Dedifferentiated amniotic fluid mesenchymal stem cell (primary cell): ENCODE data around the gene CYP27C1.
"Not testable (repeated sequence)": the region's sequence is repeated elsewhere in the genome, so short reads cannot be mapped to it uniquely, and the experiment has no call there.

Experiments
- DNase-seq: peaks from one replicate; pipeline ENCODE4 v3.0.0-alpha.2; 2016; ENCODE audit errors: extremely low spot score

The CYP27C1 gene, protein sequence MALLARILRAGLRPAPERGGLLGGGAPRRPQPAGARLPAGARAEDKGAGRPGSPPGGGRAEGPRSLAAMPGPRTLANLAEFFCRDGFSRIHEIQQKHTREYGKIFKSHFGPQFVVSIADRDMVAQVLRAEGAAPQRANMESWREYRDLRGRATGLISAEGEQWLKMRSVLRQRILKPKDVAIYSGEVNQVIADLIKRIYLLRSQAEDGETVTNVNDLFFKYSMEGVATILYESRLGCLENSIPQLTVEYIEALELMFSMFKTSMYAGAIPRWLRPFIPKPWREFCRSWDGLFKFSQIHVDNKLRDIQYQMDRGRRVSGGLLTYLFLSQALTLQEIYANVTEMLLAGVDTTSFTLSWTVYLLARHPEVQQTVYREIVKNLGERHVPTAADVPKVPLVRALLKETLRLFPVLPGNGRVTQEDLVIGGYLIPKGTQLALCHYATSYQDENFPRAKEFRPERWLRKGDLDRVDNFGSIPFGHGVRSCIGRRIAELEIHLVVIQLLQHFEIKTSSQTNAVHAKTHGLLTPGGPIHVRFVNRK

DNA sequence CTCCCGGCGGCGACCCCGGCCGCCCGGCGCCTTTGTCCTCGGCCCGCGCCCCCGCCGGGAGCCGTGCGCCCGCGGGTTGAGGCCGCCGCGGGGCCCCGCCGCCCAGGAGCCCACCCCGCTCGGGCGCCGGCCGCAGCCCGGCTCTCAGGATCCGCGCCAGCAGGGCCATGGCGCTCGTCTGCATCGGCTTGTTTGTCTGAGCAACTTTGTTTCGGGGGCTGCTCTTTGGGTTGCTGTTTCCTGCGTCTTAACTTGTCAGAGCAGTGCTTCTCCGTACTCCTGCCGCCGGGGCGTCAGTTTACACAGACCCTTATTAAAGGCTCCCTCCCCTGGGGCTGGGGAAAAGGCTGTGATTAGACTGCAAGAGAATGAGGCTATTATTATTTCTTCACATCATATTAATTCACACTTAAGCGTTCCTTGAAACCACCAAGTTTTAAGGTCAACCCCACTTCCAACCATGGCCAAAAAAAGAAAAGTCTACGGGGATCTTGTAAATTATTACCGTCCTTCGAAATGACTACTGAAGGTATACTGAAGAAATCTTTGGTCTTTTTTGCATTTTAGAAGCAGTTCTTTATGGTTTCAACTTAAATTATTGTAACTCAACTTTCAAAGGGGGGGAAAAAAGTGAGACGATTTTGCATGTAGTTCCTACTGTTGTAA is at the start of gene CYP27C1:
CYP27C1 (minus strand) TSS at position 198 of the 666 bp plus-strand sequence; CDS start at position 169, 29 bp downstream.
- DNase-seq: no peak

DNA sequence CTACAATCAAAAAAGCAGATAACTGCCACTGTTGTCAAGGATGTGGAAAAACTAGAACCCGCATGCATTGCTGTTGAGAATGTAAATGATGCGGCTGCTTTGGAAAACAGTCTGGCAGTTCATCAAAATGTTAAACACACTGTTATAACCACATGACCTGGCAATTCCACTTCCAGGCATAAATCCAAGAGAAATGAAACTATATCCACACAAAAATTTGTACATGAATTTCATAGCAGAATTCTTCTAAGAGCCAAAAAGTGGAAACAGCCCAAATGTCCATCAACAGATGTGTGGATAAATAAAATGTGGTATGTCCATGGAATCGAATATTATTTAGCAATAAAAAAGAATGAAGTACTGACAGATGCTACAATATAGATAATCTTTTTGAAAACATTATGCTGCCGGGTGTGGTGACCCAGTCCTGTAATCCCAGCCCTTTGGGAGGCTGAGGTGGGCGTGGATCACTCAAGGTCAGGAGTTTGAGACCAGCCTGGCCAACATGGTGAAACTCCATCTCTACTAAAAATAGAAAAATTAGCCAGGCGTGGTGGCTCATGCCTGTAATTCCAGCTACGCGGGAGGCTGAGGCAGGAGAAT is 41.8 kb upstream of the CYP27C1 start:
- DNase-seq: peak; percentile 82

DNA sequence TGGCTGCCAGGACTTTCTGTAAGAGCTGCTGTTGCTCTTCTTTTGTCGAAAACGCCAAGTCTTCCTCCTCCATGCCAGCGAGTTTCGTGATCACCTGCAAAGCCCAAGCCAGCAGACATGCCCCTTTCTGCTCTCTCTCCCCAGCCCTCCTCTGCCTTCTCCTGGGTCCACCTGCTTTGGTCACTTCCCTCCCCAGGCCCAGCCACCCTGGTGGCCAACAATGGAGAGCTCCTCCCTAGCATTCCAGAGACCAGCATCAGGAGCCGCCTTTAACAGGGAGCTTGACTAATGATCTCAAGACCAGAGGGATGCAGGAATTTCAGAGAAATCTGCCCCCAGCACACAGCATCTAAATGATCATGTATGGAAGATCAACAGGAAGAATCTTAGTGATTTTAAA is 39.3 kb upstream of the CYP27C1 start:
- no peak for DNase-seq

DNA sequence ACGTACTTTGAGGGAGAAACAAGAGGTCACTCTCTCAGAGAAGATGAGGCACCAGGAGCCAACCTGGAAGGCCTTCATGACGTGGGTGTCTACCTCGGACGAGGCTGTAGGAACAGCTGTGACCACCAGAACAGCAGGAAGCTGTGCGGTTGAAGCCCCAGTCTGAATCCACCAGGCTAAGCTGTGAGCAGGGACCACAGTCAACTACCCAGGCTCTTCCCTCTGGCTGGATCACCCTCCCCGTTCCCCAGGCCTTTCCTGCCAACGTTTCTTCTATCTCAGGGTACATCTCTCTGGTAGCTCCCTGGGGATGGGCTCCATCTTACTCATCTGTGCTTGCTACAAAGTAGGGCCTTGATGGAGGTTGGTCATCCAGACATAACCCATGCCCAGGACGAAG is 36.8 kb upstream of the CYP27C1 start:
- DNase-seq: no peak

DNA sequence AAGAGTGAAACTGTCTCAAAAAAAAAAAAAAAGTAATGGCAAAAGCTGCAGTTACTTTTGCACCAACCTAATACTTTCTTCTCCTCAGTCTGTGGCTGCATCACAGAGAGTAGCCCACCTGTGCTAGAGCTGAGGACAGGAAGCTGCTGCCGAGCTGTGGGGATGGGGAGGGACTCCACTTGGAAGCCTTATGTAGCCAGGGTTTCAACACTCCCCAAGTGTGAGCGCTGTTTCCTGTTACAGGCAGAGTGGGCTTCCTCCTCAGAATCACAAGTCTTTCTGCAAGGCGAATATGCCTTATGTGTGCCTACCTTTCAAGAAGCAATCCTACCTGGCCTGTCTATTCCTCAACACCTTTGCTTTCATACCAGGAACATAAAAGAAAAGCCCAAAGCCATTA is 36.3 kb upstream of the CYP27C1 start:
- no peak for DNase-seq

DNA sequence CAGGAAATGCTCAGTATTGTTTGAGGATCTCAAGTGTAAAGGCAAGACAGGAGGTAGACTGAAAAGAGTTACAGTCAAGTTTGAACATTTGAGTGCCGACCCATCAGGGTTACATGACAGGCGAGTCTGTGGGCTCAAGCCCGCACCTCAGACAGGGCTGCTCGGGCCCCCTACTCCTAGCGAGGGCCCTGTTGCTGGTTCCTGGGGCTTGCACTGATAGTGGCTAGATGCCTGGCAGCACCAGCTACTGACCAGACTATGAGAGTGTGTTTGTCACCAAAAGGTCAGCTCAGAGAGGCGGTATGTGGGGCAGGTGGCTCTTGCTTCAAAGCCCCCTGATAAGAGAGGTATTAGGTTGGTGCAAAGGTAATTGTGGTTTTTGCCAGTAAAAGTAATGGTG is 35.6 kb upstream of the CYP27C1 start:
- no peak for DNase-seq

DNA sequence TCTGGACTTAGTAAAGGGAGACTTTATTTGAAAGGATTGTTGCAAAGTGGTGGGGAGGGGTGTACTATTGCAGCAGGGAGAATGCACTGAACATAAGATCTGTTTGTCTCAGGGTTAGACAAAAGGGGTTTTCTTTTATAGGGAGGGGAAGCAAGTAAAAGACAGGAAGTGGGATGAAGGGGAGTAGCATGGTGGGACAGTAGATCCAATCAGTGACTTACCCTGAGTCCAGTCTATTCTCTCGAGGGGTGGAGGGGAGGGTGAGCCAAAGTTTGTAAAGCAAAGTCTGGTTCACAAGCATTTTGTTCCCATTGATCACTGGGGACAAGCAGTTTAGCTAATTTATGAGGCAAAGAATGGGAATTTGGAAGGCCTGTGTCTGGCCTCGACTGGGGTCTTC is 35.0 kb upstream of the CYP27C1 start:
- DNase-seq: no peak

DNA sequence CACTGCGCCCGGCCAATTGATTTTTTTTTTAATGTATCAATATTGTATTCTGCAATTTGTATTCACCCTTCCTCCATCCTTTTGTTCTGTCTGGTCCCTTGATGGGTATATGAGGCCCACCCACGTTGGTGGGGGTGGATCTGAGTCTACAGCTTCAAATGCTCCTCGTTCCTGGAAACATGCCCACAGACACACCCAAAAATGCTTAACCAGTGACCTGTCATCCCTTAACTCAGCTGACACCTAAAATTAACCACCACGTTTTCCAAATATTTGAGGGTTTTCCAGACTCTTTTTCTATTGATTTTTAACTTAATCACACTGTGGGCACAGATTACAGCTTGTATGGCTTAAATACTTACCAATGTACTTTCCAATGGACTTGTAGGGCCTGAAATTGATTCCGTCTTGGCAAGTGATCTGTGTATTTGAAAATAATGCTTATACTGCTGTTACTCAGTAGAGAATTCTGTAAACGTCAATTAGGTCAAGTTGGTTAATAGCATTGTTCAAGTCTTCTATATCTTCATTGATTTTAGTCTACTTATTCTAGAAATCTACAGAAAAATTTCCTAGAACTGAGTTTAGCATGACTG is 34.4 kb upstream of the CYP27C1 start:
- no peak for DNase-seq

DNA sequence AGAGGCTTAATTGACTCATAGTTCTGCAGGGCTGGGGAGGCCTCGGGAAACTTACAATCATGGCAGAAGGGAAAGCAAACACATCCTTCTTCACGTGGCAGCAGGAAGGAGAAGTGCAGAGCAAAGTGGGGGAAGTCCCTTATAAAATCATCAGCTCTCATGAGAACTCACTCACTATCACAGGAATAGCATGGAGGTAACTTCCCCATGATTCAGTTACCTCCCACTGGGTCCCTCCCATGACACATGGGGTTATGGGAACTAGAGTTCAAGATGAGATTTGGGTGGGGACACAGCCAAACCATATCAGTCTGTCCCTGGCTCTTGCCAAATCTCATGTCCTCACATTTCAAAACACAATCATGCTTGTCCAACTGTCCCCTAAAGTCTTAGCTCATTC is 21.1 kb upstream of the CYP27C1 start:
- DNase-seq: not testable (repeated sequence)

DNA sequence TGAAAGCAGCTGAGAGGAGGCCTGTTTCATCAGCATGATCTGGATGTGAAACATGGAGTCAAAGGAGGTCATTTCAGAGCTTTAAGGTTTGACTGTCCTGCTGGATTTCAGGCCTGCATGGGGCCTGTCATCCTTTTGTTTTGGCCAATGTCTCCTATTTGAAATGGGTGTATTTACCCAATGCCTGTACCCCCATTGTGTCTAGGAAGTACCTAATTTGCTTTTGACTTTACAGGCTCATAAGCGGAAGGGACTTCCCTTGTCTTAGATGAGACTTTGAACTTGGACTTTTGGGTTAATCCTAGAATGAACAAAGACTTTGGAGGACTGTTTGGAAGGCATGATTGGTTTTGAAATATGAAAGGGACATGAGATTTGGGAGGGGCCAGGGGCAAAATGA is 19.3 kb upstream of the CYP27C1 start:
- no peak for DNase-seq

DNA sequence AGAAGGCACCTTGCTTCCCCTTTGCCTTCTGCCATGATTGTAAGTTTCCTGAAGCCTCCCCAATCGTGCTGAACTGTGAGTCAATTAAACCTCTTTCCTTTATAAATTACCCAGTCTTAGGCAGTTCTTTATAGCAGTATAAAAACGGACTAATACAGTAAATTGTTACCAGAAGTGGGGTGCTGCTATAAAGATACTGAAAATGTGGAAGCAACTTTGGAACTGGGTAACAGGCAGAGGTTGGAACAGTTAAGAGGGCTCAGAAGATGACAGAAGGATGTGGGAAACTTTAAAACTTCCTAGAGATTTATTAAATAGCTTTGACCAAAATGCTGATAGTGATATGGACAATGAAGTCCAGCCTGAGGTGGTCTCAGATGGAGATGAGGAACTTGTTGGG is 17.7 kb upstream of the CYP27C1 start:
- DNase-seq: not testable (repeated sequence)

DNA sequence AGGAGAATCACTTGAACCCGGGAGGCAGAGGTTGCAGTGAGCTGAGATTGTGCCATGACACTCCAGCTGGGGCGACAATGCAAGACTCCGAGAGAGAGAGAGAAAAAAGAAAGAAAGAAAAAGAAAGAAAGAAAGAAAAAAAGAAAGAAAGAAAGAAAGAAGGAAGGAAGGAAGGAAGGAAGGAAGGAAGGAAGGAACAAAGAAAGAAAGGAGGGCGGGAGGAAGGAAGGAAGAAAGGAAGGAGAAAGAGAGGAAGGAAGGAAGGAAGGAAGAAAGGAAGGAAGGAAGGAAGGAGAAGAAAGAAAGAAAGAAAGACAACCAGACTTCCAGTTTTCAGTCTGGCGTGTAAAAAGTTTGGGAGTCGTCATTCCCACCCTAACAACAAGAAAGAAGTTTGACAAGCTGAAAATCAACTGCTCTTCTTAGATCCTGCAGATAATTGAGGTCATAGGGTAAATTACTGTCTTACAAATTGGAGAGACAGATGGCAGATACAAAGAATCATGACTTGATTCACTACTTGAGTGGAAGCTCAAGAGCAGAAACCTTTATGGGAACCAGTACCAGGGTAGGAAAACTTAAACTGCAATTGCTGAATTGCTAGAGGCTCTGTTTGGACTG is 15.1 kb upstream of the CYP27C1 start:
- DNase-seq: no peak

DNA sequence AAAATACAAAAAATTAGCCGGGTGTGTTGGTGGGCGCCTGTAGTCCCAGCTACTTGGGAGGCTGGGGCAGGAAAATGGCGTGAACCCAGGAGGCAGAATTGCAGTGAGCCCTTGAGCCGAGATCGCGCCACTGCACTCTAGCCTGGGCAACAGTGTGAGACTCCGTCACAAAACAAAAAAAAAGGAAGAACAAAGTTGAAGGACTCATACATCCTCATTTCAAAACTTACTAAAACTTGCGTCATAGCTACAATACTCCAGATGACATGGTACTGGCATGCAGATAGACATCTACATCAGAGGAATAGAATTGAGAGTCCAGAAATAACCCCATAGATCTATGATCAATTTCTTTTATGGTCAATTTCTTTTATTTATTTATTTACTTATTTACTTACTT is 13.6 kb upstream of the CYP27C1 start:
- no peak for DNase-seq

DNA sequence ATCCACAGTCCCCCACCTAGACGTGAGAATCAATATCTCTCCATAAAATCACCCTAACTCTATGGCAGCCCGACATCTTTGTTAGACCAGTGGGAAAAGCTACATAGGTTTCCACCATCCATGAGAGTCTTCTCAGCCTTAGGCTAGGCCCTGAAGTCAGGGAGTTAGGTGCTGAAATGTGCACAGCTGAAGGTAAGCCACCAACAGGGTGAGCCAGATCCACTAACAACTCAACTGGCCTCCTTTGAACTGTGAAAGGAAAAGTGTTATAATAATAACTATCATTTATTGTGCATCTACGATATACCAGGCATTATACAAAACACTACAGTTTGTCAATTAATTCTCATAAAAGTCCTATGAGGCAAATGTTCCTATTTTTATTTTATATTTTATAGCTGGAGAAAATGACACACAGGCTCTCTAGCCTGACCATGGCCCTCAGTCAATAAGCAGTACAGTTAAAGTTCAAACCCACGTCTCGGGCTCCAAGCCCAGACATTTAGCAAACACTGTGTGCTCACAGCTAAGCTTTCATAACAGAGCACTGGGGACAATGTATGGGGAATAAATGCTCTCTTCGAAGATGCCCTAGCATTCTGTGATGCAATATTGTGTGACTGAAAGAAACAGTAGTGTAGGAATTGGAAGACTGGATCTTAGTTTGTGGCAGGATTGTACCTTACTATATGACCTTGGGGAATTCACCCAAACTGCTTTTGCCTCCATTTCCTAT is 11.2 kb upstream of the CYP27C1 start:
- DNase-seq: no peak

DNA sequence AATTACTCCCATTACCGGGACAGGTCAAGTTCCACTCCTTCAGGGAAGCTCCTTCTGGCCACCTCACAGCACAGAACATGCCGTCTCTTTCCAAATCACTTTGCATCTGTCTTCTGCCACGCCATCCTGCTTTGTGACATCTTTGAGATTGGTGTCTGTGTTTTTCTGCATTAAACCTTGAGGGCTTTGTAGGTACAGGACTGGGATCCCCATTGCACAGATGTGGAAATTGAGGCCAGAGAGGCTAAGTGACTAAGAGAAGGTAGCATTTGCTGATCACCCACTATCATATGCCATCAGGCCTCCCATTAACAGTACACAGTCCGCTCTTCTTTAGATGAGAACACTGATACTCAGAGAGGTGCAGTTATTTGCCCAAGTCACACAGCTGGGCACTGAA is 9.5 kb upstream of the CYP27C1 start:
- DNase-seq: no peak

DNA sequence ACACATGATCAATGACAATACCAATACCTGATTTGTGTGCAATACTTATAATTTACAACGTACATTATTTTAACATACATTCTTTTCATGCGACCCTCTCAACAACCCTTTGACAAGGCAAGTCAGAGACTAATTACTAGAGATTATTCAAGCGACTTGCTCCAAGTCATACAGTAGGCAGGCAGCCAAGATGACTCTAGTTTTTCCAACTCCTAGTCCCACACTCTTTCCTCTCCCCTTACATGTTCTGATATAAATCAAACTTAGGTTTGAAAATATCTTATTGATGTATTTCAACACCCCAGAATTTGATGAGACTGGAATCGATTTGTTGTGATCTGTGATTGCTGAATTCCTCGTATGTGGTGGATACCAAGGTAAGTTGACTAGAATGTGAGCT is 8.0 kb upstream of the CYP27C1 start:
- DNase-seq: no peak

DNA sequence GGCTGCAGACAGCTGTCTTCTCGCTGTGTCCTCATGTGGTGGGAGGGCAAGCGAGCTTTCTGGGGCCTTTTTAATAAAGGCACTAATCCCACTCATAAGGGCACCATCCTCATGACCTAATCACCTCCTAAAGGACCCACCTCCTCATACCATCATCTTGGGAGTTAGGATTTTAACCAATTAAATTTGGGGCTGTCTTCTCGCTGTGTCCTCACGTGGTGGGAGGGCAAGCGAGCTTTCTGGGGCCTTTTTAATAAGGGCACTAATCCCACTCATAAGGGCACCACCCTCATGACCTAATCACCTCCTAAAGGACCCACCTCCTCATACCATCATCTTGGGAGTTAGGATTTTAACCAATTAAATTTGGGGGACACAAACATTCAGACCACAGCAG is 7.2 kb upstream of the CYP27C1 start:
- not testable (repeated sequence) for DNase-seq

DNA sequence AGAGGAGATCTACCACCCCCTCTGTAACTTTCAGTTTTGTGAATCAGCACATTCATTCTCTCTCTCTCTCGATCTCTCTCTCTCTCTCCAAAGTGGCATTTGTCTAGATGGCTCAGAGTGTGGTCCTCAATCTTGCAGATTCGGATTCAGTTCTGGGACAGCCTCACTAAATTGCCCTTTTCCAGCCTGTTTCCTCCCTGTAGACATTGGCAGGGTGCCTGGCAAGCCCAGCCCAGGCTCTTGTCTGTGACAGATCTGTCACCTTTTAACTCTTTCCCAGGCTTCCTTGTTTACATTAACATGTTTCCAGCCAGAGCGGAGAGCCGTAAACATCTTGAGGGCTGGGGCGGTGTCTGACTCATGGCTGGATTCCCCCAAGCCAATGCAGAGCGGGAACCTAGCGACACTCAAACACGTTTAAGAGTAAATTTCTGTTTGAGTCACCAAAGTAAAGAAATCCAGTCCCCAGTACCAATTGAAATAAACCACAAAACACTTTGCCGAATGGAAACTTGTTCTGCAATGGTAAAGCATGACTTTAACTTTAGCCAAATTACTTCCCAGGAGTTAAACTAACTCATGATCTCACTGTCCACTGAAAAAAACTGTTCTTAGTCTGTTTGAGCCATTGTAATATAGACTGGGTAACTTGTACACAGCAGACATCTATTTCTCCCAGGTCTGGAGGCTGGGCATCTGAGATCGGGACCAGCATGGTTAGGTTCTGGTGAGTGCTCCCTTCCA is 6.6 kb upstream of the CYP27C1 start:
- DNase-seq: peak; percentile 79

DNA sequence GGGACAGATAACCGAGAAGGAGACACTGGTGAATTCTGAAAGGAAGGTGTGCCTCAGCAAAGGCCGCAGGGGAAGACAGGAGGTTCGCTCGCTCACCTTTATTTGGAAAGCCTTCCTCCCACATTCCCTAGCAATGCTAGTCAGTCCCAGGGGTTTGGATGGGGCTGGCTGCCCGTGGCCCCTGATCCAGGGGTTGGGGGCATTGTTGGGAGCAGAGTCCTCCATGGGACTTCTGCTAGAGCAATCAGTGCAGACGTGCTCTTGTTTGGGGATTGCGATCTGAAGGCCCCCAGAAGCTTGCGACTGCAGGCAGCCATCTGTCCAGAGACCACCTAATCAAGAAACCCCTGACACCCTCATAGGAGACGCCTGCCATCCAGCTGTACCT is 6.0 kb upstream of the CYP27C1 start:
- no peak for DNase-seq

DNA sequence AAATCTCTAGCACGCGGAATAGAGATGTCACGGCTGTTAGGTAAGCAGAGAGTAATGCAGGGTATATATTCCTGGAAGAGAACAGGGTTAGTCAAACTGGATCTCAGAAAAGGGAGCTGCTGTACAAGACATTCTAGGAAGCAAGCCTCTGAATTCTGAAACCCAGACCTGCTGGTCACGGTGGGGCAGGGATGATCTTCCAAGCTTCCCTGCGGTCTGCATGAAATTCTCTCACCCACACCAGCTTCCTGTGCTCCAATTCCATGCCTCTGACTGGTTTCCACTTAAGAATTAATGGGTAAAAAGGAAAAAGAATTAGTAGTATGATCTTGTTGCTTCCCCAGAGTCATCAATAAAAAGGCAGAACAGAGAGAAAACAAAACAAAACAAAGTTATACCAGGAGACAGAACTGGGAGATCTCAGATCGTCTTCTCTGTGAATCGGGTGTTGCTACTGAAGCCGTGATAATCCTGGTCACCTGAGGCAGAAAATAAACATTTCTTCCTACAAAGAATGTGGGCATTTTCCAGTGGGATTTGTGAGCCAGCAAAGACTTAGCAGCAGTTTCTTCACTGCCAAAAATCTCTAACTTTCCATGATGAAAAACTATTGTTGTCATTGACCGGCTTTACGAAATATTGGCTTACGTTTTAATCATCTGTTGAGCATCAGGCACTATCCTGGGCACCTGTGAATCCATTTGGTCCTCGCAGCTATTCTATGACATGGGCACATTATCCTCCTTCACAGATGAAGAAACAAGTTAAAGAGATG is 5.3 kb upstream of the CYP27C1 start:
- peak; percentile 36 for DNase-seq
